Measurements from ENCODE around the gene RHPN2.

DNA sequence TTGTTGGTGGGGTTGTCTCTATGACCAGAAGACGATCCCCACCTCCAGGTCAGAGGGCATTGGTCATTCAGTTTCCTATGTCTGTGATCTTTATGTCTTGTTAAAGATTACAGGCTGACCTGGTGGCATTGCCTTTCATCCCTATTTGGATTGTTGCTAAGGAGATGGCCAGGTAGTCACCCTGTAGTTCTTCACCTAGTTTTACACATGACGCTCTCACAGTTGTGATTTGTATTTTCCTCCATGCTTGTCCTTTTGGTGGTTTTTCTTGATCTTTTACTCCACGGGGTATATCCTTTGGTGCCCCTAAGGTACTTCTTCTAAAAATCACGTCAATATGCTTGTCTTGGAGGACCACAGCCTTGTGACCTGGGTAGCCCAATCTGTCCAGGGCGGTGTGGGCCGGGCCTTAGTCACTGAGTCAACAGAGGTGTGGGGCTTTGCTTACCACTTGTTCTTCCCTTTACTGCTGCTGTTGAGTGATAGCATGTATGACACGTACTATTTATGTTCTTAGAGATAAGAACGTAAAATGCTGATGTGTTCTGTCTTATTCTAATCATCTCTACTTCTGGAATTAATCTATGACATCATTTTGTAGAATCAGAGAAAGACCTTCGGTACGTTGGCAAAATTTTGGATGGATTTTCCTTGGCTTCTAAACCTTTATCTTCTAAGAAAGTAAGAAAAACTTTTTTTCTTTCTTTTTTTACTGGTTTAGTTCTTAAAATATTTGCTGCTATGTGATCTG, 36.4 kb upstream of the RHPN2 start:
- no peak for TF ChIP-seq RFX5 (IDR thresholded peaks at IDR 0.05)
- TF ChIP-seq, protein P1, sequence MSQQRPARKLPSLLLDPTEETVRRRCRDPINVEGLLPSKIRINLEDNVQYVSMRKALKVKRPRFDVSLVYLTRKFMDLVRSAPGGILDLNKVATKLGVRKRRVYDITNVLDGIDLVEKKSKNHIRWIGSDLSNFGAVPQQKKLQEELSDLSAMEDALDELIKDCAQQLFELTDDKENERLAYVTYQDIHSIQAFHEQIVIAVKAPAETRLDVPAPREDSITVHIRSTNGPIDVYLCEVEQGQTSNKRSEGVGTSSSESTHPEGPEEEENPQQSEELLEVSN (IDR thresholded peaks at IDR 0.05; ENCODE audit: borderline replicate concordance, low read depth), result no peak
- no peak for TF ChIP-seq HDAC2 (IDR thresholded peaks at IDR 0.05)
- TF ChIP-seq, protein P2, sequence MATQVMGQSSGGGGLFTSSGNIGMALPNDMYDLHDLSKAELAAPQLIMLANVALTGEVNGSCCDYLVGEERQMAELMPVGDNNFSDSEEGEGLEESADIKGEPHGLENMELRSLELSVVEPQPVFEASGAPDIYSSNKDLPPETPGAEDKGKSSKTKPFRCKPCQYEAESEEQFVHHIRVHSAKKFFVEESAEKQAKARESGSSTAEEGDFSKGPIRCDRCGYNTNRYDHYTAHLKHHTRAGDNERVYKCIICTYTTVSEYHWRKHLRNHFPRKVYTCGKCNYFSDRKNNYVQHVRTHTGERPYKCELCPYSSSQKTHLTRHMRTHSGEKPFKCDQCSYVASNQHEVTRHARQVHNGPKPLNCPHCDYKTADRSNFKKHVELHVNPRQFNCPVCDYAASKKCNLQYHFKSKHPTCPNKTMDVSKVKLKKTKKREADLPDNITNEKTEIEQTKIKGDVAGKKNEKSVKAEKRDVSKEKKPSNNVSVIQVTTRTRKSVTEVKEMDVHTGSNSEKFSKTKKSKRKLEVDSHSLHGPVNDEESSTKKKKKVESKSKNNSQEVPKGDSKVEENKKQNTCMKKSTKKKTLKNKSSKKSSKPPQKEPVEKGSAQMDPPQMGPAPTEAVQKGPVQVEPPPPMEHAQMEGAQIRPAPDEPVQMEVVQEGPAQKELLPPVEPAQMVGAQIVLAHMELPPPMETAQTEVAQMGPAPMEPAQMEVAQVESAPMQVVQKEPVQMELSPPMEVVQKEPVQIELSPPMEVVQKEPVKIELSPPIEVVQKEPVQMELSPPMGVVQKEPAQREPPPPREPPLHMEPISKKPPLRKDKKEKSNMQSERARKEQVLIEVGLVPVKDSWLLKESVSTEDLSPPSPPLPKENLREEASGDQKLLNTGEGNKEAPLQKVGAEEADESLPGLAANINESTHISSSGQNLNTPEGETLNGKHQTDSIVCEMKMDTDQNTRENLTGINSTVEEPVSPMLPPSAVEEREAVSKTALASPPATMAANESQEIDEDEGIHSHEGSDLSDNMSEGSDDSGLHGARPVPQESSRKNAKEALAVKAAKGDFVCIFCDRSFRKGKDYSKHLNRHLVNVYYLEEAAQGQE (IDR thresholded peaks at IDR 0.05), result no peak
